ENCODE results near the gene CHST13.

CHST13 gene

GRCh38 chr3:126523745-126524428 is at the start of gene CHST13:
CHST13 (plus strand) TSS chr3:126524155; CDS start chr3:126524333, 178 bp downstream.
- DNase-seq = peak; percentile 77

DNA sequence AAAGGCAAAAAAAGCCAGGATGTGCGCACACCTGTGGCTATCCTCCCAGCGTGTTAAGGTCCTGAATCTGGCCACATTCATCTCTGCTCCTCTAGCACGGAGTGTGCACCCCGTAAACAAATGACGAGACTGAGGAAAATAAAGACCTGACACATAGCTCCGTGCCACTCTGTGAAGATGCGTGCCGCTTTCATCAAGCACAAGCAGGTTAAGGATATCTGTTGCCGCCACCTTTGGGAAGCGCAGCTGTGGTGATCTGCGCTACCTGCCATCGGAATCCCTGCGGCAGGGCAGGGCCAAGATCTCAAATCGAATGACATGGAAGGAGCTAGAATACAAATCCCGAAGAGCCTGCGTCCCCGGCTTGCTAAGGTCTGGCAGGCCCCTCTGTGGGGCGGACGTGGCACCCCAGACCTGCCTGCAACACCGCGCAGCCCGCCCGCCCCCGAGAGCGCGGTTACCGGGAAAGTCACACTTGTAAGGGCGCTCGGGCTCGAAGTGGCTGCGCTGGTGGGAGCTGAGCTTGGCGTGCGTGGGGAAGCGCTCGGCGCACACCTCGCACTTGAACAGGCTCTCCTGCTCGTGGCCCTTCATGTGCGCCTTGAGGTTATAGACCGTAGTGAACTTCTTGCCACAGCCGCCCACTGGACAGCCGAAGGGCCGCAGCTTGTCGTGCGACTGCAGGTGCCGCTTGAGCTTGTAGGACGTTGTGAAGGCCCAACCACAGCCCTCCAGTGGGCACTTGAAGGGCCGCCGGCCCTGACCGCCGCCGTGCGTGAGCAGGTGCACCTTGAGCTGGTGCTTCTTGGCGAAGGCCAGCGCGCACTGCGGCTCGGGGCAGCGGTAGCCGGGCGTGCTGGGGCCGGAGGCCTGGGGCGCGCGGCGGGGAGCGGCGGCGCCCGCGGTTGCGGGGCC is 49.2 kb upstream of the CHST13 start:
- DNase-seq = peak; percentile 78

DNA sequence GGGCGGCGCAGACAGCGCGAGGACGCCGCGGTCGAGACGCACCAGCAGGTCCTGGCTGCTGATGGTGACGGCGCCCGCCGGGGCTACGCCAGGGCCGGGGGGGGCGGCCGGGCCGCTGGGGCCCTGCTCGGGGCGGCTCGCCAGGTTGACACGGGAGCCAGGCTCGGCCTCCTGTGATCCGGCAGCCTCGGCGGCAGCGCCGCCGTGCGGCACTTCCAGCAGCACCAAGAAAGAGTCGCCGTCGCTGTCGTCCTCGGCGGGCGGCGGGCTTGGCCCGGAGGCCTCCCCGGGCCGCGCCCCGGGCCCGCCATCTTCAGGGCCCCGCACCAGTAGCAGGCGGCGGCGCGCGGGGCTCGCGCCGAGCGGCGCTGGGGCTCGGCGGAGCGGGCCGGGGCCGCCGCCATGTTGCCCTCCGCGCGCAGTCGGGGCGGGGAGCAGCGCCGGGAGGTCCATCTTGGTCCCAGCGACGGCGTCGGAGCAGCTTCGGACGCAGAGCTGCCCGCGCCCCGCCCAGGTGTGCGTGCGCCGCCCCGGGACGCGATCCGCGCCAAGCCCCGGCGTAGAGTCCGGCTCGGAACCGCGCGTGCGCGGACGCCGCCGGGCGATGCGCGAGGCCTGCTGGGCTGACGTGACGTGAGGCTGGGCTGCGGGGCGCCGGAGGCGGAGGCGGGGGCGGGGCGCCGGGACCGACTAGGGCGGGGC is 48.4 kb upstream of the CHST13 start, which contains the start of gene ZXDC:
TSS of gene ZXDC (minus strand) at position 479 of the 702 bp plus-strand sequence. CDS start at position 453, 26 bp downstream.
- DNase-seq = peak; percentile 97

GRCh38 chr3:126476166-126477060 is 47.5 kb upstream of the CHST13 start:
- peak; percentile 90 for DNase-seq

- DNase-seq = peak; percentile 24
Measured at GRCh38 chr3:126477061-126477380, 46.9 kb upstream of the CHST13 start.

DNA sequence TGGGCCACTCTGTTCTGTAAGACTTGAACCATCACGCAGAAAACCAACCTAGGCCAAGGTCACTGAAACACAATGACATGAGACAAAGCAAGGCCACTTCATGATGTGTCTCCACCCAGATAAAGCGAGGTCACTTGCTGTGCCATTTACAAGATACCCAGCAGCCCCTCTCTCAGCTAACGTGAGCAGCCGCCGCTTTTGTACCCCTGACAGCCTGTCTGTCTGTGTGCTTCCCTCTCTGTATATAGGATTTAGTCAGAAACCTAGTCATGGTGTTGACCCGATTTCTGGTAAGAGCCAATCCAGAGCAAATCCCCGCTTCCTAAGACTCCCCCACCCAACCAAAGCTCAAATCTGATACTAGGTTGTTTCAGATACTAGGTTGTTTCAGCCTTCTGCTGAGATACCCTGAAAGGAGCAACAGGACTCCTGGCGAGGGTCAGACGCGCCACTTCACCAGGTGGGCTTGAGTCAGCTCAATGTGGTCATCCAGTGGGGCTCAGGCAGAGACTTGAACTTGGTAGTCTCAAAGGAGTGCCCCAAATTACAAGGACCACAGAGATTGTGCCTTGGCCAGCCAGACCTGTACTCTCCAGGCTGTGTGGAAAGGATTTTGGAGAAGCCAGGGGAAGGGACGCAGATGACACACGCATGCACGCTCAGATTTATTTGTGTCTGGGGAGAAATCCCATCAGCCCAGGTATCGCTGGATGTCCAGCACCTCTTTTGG is 45.2 kb upstream of the CHST13 start:
- DNase-seq = no peak

GRCh38 chr3:126479642-126480041 is 44.3 kb upstream of the CHST13 start:
- no peak for DNase-seq

- DNase-seq = peak; percentile 35
Measured at GRCh38 chr3:126480206-126480605, 43.7 kb upstream of the CHST13 start.

DNA sequence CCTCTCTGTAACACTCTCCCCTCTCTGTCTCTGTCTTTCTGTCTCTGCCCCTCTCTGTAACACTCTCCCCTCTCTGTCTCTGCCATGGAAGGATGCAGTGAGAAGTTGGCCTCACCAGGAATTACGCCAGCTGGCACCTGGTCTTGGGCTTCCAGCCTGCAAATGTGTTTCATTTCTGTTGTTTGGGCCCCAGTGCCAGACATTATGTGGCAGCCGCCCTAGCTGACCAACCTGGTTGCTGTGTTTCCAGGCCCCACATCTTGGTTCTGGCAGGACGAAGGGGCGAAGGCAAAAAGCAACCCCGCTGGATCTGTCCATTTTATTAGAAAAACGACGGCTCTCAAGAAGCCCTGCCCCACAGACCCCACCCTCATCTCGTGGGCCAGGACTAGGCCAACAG is 43.1 kb upstream of the CHST13 start:
- DNase-seq = no peak

GRCh38 chr3:126481808-126482502 is 42.0 kb upstream of the CHST13 start:
- peak; percentile 34 for DNase-seq

- DNase-seq = no peak
Measured at GRCh38 chr3:126482503-126483255, 41.3 kb upstream of the CHST13 start.

DNA sequence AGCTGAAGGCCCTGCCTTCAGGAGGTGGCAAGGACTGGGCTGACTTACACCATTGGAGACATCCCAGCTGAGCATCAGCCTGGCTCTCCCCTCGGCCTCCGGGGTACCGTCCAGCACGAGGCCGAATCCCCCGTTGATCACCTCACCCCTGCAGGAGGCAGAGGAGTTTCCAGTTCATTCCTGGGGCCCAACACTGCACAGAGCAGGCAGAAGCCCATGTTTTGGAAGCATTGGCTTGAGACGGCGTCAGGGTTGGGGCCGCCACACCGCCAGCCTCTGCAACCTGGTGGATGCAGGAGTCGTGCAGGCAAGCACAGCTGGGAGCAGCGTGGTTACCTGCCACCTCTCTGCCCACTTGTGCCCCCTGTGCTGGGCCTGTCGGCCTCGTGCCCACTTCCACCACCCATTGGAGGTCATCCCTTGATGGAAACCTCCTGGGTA is 40.6 kb upstream of the CHST13 start:
- no peak for DNase-seq

DNA sequence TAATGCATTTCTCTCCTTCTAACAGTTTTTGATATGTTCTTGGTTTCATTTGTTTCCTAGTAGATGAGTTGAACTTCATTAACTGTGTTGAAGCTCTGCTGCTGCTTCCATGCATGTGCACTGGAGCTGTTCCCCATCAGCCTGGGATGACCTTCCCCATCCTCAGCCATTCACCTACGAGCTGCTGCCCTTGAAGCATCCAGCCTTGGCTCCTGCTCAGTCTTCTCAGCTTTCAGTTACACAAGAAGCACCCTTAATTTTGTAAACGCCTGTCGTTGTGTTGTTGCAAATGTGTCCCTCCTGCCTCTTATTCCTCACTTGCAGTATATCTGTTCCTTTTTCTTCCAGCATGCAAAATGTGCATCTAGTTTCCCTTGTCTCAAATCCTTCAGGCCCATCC is 39.8 kb upstream of the CHST13 start:
- no peak for DNase-seq

GRCh38 chr3:126484662-126485061 is 39.3 kb upstream of the CHST13 start:
- DNase-seq = no peak

DNA sequence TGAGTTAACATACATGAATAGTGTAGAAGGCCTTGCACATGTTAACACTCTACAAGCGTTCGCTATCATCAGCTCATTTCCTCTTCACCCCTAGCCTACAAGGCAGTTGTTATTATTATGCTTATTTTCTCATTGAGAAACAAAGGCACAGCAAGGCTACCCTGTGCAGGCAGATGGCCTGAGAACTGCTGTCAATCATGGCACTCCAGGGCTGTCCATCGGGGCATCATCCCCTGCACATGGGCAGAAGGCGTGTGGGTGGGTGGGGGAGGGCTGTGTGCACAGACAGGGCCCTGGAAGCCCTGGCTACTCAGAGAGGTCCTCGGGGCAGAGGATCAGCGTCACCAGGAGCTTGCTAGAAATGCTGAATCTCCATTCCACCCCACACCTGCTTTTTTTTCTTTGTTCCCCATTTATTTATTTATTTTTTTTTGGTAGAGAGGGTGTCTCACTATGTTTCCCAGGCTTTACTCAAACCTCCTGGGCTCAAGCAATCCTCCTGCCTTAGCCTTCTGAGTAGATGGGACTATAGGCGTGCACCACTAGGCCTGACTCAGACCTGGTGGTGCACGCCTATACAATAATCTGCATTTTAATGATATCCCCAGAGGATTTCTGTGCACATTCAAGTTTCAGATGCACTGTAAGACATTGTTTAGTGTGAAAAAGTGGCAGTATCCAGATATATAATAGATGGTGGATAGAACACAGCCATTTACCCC is 38.6 kb upstream of the CHST13 start:
- peak; percentile 42 for DNase-seq

DNA sequence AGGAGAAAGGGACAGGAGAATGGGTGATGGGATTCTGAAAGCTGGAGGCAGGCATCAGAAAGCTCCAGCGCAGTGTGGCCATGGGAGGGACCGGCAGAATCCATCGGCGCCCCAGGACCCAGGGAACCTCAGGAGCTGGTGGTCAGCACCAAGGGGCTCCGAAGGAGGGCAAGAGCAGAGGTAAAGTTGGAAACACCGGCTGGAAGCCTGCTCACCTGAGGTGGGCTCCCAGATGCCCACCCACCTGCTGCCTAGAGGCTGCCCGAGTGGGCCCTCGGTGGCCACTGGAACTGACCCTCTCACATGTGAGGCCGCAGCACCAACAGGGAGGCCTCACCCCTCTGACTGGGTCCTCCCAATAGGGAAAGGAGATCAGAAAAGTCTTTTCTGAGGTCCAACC is 38.0 kb upstream of the CHST13 start:
- DNase-seq = no peak

DNA sequence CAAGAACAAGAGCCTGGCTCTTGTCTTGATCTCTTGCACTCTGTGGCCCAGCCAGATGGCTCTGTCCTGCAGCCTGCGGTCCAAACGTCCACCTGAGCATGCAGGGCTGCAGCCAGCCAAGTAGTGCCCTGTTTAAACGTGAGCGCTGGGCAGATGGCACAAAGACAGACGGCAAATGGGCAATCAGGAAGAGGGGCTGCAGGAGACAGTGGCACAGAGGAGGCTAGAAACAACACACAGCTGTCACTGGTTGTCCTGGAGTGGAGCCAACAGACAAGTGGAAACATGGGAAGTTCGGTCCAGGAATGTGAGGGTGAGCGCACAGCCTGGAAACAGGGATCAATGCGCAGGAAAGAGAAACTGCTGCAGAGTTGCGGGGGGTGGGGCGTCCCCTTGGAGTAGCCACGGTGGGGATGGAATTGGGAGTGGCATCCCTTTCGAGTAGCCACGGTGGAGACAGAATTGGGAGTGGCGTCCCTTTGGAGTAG is 37.6 kb upstream of the CHST13 start:
- DNase-seq = no peak

DNA sequence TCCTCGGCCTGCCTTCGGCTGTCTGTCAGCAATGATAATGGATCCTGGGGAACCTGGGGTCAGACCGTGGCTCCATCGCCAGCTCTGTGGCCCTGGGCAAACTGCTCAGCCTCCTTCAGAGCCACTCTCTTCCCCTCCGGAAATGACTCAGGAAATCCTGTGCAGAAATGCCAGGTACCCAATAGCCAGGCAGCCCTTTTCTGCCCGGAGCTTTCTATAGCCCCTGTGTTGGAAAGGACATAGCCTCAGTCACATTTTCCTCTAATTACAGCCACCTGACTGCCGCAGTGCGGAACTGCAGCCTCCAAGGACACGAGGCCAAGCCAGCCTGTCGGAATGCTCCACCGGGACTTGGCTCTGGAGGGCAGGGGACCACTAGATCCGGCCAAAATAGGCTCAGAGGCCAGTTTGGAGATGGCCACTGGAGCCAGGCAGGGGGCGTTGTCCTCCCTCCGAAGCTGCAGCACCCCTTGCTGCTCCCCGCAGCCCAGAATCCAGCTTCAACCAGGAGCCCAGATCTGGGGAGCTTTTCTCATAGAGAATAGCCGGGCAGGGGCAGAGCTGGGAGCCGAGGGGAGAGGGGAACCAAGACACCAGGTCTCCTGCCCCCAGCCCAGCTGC is 36.7 kb upstream of the CHST13 start:
- DNase-seq = no peak

- DNase-seq = no peak
Measured at GRCh38 chr3:126488185-126488584, 35.8 kb upstream of the CHST13 start.

Data from eye (tissue), 1 donor.